WERI-Rb-1 (cell line): ENCODE data around the gene SERPINE1.

Experiments
- DNase-seq: peaks from one replicate; pipeline ENCODE4 v3.0.0-alpha.2; 2020
- H3K27ac ChIP-seq: fragments of 250-450 bp; sonication (Bioruptor Pico); 2 replicates; pipeline ENCODE4 v1.5.1; 2020; ENCODE audit warnings: mild to moderate bottlenecking, moderate library complexity
- H3K27me3 ChIP-seq: fragments of 250-450 bp; sonication (Bioruptor Pico); 2 replicates; pipeline ENCODE4 v1.5.1; 2021; ENCODE audit warnings: mild to moderate bottlenecking, low read depth, moderate library complexity; ENCODE audit not compliant: insufficient read depth, severe bottlenecking
- H3K36me3 ChIP-seq: fragments of 250-450 bp; sonication (Bioruptor Pico); 2 replicates; pipeline ENCODE4 v1.5.1; 2020; ENCODE audit warnings: mild to moderate bottlenecking, moderate library complexity
- H3K4me3 ChIP-seq: 2 replicates; pipeline ENCODE4 v1.5.1; 2011; ENCODE audit warnings: low read depth, mild to moderate bottlenecking, control low read depth, low read length
- H3K9me3 ChIP-seq: fragments of 250-450 bp; sonication (Bioruptor Pico); 2 replicates; pipeline ENCODE4 v1.5.1; 2021; ENCODE audit warnings: mild to moderate bottlenecking, moderate library complexity; ENCODE audit not compliant: severe bottlenecking
- TF ChIP-seq, protein P1 (sequence below): IDR thresholded peaks from 2 replicates; pipeline ENCODE4 v1.5.1; 2011; ENCODE audit warnings: low read depth, mild to moderate bottlenecking, control low read depth, inconsistent platforms, low read length

The SERPINE1 gene

GRCh38 chr7:101140746-101141382 lies 14.0 kb downstream of the SERPINE1 start:
- DNase-seq, result no peak
- H3K36me3 ChIP-seq, result no peaks in the 10 kb centered on the region
- H3K9me3 ChIP-seq, result no peaks in the 10 kb centered on the region
- no peak overlapping the region for H3K4me3 ChIP-seq
- H3K27ac ChIP-seq, result no peak overlapping the region
- TF ChIP-seq, protein P1, sequence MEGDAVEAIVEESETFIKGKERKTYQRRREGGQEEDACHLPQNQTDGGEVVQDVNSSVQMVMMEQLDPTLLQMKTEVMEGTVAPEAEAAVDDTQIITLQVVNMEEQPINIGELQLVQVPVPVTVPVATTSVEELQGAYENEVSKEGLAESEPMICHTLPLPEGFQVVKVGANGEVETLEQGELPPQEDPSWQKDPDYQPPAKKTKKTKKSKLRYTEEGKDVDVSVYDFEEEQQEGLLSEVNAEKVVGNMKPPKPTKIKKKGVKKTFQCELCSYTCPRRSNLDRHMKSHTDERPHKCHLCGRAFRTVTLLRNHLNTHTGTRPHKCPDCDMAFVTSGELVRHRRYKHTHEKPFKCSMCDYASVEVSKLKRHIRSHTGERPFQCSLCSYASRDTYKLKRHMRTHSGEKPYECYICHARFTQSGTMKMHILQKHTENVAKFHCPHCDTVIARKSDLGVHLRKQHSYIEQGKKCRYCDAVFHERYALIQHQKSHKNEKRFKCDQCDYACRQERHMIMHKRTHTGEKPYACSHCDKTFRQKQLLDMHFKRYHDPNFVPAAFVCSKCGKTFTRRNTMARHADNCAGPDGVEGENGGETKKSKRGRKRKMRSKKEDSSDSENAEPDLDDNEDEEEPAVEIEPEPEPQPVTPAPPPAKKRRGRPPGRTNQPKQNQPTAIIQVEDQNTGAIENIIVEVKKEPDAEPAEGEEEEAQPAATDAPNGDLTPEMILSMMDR, result no peak
- H3K27me3 ChIP-seq, result peaks cover 90% of the 10 kb centered on the region

- H3K27ac ChIP-seq, result no peak overlapping the region
- DNase-seq, result no peak
- H3K27me3 ChIP-seq, result peaks cover 75% of the 10 kb centered on the region
- TF ChIP-seq, protein P1, result no peak
- H3K36me3 ChIP-seq, result no peaks in the 10 kb centered on the region
- H3K9me3 ChIP-seq, result peaks cover 5% of the 10 kb centered on the region
- H3K4me3 ChIP-seq, result no peak overlapping the region
These were observed 25.2 kb downstream of the SERPINE1 start for GRCh38 chr7:101151908-101152651.

DNA sequence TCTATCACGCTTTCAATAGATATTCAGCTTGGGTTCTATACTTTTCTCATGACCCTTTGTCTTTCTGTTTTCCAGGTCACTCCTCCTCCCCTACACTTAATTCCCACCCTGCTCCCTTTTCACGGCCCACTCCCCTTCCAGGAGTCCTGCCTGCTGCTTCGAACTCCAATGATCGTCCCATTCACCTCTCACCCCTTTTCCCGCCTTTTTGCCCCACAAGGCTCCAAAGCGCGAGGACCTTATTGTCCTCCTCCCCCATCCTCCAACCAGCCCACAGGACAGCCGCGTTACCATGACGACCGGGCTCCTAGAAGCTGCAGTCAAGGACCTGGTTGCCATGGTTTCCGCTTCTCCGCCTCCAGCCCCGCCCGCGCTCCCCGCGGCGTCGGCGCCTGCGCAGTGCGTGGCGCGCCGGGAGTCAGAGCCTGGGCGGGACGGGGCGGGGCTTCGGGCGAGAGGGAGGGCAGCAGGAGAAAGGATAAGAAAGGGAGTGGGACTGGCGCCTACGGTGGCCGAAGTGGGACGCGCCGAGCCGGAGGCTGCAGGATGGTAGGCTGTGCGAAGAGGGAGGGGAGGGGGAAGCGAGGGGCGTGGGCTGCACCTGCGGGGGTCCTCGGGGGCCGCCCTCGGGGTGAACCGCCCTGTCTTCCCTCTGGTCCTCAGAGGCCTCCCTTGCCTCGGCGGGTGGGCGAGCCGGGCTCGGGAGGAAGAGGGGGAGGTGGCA lies 27.2 kb downstream of the SERPINE1 start, which contains the start of gene AP1S1:
TSS of gene AP1S1 (plus strand) at position 508 of the 724 bp plus-strand sequence. CDS start at position 547, 39 bp downstream.
- Histone ChIP-seq H3K4me3 (peak within 1 kb of the TSS; percentile 47), H3K27ac (no peak within 1 kb of the TSS), H3K36me3 (no peaks in the 10 kb centered on the region), H3K27me3 (peaks cover 77% of the 10 kb centered on the region), H3K9me3 (peaks cover 5% of the 10 kb centered on the region)
- peak; percentile 92 for DNase-seq
- TF ChIP-seq, protein P1, result no peak

GRCh38 chr7:101154693-101155102 lies 27.8 kb downstream of the SERPINE1 start:
- peak overlapping the region; percentile 47 for H3K4me3 ChIP-seq

GRCh38 chr7:101155303-101155702 lies 28.4 kb downstream of the SERPINE1 start:
- Histone ChIP-seq H3K27ac (no peak overlapping the region), H3K4me3 (peak overlapping the region; percentile 47; the same call in 1 of the 2 replicates), H3K27me3 (peaks cover 72% of the 10 kb centered on the region), H3K36me3 (no peaks in the 10 kb centered on the region), H3K9me3 (peaks cover 5% of the 10 kb centered on the region)
- TF ChIP-seq, protein P1, result no peak
- no peak for DNase-seq

More at GRCh38 chr7:101154693-101155102, 27.8 kb downstream of the SERPINE1 start:
- Histone ChIP-seq H3K36me3 (no peaks in the 10 kb centered on the region), H3K27ac (no peak overlapping the region), H3K27me3 (peaks cover 73% of the 10 kb centered on the region), H3K9me3 (peaks cover 5% of the 10 kb centered on the region)
- no peak for DNase-seq
- TF ChIP-seq, protein P1, result no peak
